Aorta (tissue), 5 donors: ENCODE results near the gene OSGEP. TPM values are rescaled to one million over a fixed set of nuclear protein-coding genes. Genes with fewer than 3 reads are reported as not detected.

ENCODE experiments used
- ATAC-seq: fragments of 200-7000 bp; cut with Tn5 transposase; one replicate; pipeline ENCODE4 v1.9.1; 2022; ENCODE audit warnings: moderate library complexity; ENCODE audit not compliant: low FRiP score
- DNase-seq, 2 donors: peaks; one replicate each; pipeline ENCODE4 v3.0.0-alpha.2; 2020
- H3K27ac ChIP-seq, 2 donors: one replicate each; pipeline ENCODE4 v1.5.1; 2013; ENCODE audit warnings: low read length in 2 of 2, mild to moderate bottlenecking in 2 of 2, moderate library complexity in 2 of 2, control low read depth in 1 of 2, inconsistent platforms in 1 of 2, low read depth in 1 of 2
- H3K27me3 ChIP-seq, 2 donors: one replicate each; pipeline ENCODE4 v1.6.1; 2013; ENCODE audit warnings: control low read depth in 1 of 2, low read length in 1 of 2, mild to moderate bottlenecking in 1 of 2, moderate library complexity in 1 of 2; ENCODE audit not compliant: insufficient read depth in 2 of 2, control insufficient read depth in 1 of 2
- H3K36me3 ChIP-seq, 2 donors: one replicate each; pipeline ENCODE4 v1.6.1; 2013; ENCODE audit warnings: control low read depth in 1 of 2, low read length in 1 of 2, mild to moderate bottlenecking in 1 of 2; ENCODE audit not compliant: insufficient read depth in 2 of 2, control insufficient read depth in 1 of 2
- H3K4me1 ChIP-seq, 2 donors: one replicate each; pipeline ENCODE4 v1.6.1; 2013; ENCODE audit warnings: low read length in 2 of 2, control low read depth in 1 of 2, mild to moderate bottlenecking in 1 of 2, moderate library complexity in 1 of 2; ENCODE audit not compliant: insufficient read depth in 2 of 2, control insufficient read depth in 1 of 2
- H3K4me3 ChIP-seq, 2 donors: one replicate each; pipeline ENCODE4 v1.5.1; 2013; ENCODE audit warnings: low read length in 2 of 2, control low read depth in 1 of 2, mild to moderate bottlenecking in 1 of 2
- H3K9me3 ChIP-seq: one replicate; pipeline ENCODE4 v1.6.1; 2013; ENCODE audit warnings: mild to moderate bottlenecking, low read length; ENCODE audit not compliant: control insufficient read depth
- WGBS, 2 donors: extraction: QIAGEN DNeasy Blood & Tissue Kit; methylation state at CpG; one replicate each; pipeline ENCODE4 v1.1.7; 2013; 5-methylcytosine and 5-hydroxymethylcytosine counted together
- intact Hi-C, 2 donors: fragments of 100-400 bp; cut with DNase I; formaldehyde crosslinking; loops; one replicate each; pipeline versions ENCODE4 v1.14.2 to v1.15.0; 2022
- polyA plus RNA-seq, 2 donors: library from polyadenylated mRNA; stranded (reverse); fragments of 200-250 nt; gene quantifications; one replicate each; pipeline ENCODE4 v1.2.3, GENCODE V29; 2013
- total RNA-seq, 2 donors: library from RNA; stranded (reverse); fragmentation: NEBNext Ultra II Directional; extraction: Animal tissue kit (Norgen Biotek cat#: 25700); gene quantifications; one replicate each; pipeline ENCODE4 v1.2.1, GENCODE V29; 2021
- donor health status: healthy with polysubstance abuse.
- donor health status: Bipolar disorder and iron deficiency.
- donor health status: DM: no; HTN: no; CAD: no.
- donor health status: DM: no; HTN: no; CAD: no.
- donor health status: DM: yes; HTN: yes; CAD: no.

Gene OSGEP
- total and polyA plus RNA-seq, 4 donors = 14.9 to 82.1 (median 33.7) TPM

- no peak for ATAC-seq
These were observed 22.7 kb upstream of the OSGEP start for GRCh38 chr14:20477211-20477876.

DNA sequence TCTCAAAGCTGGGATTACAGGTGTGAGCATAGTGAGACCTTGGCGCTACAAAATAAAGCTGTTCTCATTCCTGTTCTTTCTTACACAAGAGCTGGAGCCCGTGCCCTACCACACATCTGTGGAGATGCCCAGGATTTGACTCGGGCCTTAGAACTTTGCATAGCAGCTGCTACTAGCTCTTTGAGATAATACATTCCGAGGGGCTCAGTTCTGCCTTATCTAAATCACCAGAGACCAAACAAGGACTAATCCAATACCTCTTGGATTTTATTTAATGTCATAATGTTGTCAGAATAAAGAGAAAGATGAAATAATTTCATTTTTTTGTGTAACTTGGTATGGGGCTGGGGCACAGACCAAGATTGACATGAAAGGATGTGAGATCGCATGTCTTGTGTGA lies 22.2 kb upstream of the OSGEP start:
- ATAC-seq (no peak), DNase-seq (no peak)
- 85% methylated on average over 5 of the region's 5 CpGs for WGBS, 2 donors
- no peak overlapping the region for H3K27ac ChIP-seq
- H3K36me3 ChIP-seq = peaks cover 12 to 13% of the 10 kb centered on the region in 2 donors
- no peaks in the 10 kb centered on the region for H3K27me3 ChIP-seq
- no peaks in the 10 kb centered on the region for H3K9me3 ChIP-seq
- no peaks in the 10 kb centered on the region for H3K4me1 ChIP-seq
- no peak overlapping the region for H3K4me3 ChIP-seq
- intact Hi-C loops = loop anchor here in 1 of 2 donors (10.0 kb wide), 1 partner anchor 128 kb away; no protein-coding TSS in a partner anchor

More at GRCh38 chr14:20477211-20477876, 22.7 kb upstream of the OSGEP start:
- no peak for DNase-seq
- H3K27me3 ChIP-seq = no peaks in the 10 kb centered on the region
- H3K4me1 ChIP-seq = no peaks in the 10 kb centered on the region
- H3K27ac ChIP-seq = no peak overlapping the region
- intact Hi-C loops = loop anchor here in 1 of 2 donors (10.0 kb wide), 1 partner anchor 127 kb away; no protein-coding TSS in a partner anchor
- 9 to 13% methylated on average over 1 of the region's 1 CpG for WGBS, 2 donors
- no peak overlapping the region for H3K4me3 ChIP-seq
- no peaks in the 10 kb centered on the region for H3K9me3 ChIP-seq
- H3K36me3 ChIP-seq = peaks cover 10 to 13% of the 10 kb centered on the region in 2 donors

GRCh38 chr14:20472536-20473169 lies 18.0 kb upstream of the OSGEP start:
- Histone ChIP-seq H3K27ac (no peak overlapping the region), H3K4me3 (no peak overlapping the region), H3K4me1 (peaks cover 0 to 3% of the 10 kb centered on the region in 2 donors), H3K36me3 (peaks cover 12 to 13% of the 10 kb centered on the region in 2 donors), H3K9me3 (no peaks in the 10 kb centered on the region), H3K27me3 (no peaks in the 10 kb centered on the region)
- DNase-seq (no peak), ATAC-seq (no peak)
- WGBS, 2 donors = 96 to 98% methylated on average over 2 of the region's 2 CpGs
- intact Hi-C loops = loop anchor here in 1 of 2 donors (10.0 kb wide), 1 partner anchor 132 kb away; no protein-coding TSS in a partner anchor

GRCh38 chr14:20470603-20470901 lies 15.9 kb upstream of the OSGEP start:
- 0 to 6% methylated on average over 2 of the region's 2 CpGs for WGBS, 2 donors
- Histone ChIP-seq H3K27ac (no peak overlapping the region), H3K4me3 (peak overlapping the region; percentile 36 to 54), H3K27me3 (no peaks in the 10 kb centered on the region), H3K4me1 (peaks cover 0 to 3% of the 10 kb centered on the region in 2 donors), H3K9me3 (no peaks in the 10 kb centered on the region), H3K36me3 (peaks cover 4 to 7% of the 10 kb centered on the region in 2 donors)
- DNase-seq (no peak), ATAC-seq (no peak)
- intact Hi-C loops = loop anchor here (2.0 to 10.0 kb wide), 2 partner anchors 134 to 142 kb away; no protein-coding TSS in a partner anchor

GRCh38 chr14:20469890-20470602 lies 15.4 kb upstream of the OSGEP start:
- ATAC-seq (peak; percentile 66), DNase-seq (peak in 1 of 2 donors; percentile 70)
- no peaks in the 10 kb centered on the region for H3K27me3 ChIP-seq
- H3K27ac ChIP-seq = peak overlapping the region in 1 of 2 donors; percentile 33
- intact Hi-C loops = loop anchor here (1.0 to 10.0 kb wide), 5 partner anchors 15 to 213 kb away; partner anchors contain the start of genes APEX1 (in 1 of the 2) and PARP2 (in 1 of the 2)
- peaks cover 4 to 6% of the 10 kb centered on the region in 2 donors for H3K36me3 ChIP-seq
- H3K9me3 ChIP-seq = no peaks in the 10 kb centered on the region
- 2% methylated on average over 12 of the region's 12 CpGs for WGBS, 2 donors
- peaks cover 0 to 3% of the 10 kb centered on the region in 2 donors for H3K4me1 ChIP-seq
- peak overlapping the region; percentile 36 to 54 for H3K4me3 ChIP-seq

GRCh38 chr14:20469242-20469889 lies 14.8 kb upstream of the OSGEP start, which contains the start of gene PNP:
Gene PNP, plus strand, starts transcription at chr14:20469406. Its CDS starts 119 bp downstream, at chr14:20469525.
- DNase-seq = peak; percentile 94 to 95
- H3K4me1 ChIP-seq = peaks cover 0 to 3% of the 10 kb centered on the region in 2 donors
- intact Hi-C loops = loop anchor here (1.0 to 10.0 kb wide), 3 partner anchors 14 to 213 kb away; partner anchors contain the start of genes APEX1 (in 1 of the 2) and PARP2 (in 1 of the 2)
- no peaks in the 10 kb centered on the region for H3K27me3 ChIP-seq
- H3K36me3 ChIP-seq = peaks cover 3 to 4% of the 10 kb centered on the region in 2 donors
- peak; percentile 97 for ATAC-seq
- H3K27ac ChIP-seq = peak within 1 kb of the TSS in 1 of 2 donors; percentile 33
- H3K9me3 ChIP-seq = no peaks in the 10 kb centered on the region
- peak within 1 kb of the TSS; percentile 3 to 54 for H3K4me3 ChIP-seq
- 0 to 1% methylated on average over 40 of the region's 40 CpGs for WGBS, 2 donors

DNA sequence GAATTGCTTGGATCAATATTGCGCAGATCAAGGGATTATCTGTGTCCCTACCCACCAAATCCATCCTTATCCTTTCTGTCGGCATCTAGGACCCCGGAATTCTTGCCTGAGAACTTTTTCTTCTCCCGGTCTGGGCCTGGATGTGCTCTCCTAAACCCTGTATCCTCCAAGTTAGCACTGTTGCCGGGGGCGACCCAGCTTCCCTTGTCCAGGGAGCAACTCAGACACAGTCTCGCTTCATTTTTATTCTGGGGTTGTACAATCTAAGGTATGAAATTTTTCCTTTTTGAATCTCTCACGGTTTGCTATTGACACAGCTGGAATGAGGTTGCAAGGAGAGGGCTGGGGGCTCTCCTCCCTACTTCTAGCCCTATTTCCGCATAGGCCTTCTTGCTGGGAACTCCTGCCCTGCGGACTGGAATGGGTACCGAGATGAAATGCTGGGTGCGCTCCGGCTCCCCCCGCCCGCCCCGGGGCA lies 14.2 kb upstream of the OSGEP start:
- DNase-seq = peak in 1 of 2 donors; percentile 69
- H3K27ac ChIP-seq = peak overlapping the region in 1 of 2 donors; percentile 20

More for the DNA sequence above, 14.2 kb upstream of the OSGEP start:
- intact Hi-C loops = loop anchor here (1.0 to 10.0 kb wide), 3 partner anchors 14 to 214 kb away; partner anchors contain the start of genes APEX1 (in 1 of the 2) and PARP2 (in 1 of the 2)
- Histone ChIP-seq H3K4me1 (peaks cover 0 to 3% of the 10 kb centered on the region in 2 donors), H3K36me3 (peaks cover 2 to 4% of the 10 kb centered on the region in 2 donors), H3K9me3 (no peaks in the 10 kb centered on the region), H3K27me3 (no peaks in the 10 kb centered on the region), H3K4me3 (peak overlapping the region in 1 of 2 donors; percentile 54)
- 21 to 23% methylated on average over 16 of the region's 16 CpGs for WGBS, 2 donors
- ATAC-seq = peak; percentile 11
